ENCODE results near the gene RNF123.

RNF123 gene

DNA sequence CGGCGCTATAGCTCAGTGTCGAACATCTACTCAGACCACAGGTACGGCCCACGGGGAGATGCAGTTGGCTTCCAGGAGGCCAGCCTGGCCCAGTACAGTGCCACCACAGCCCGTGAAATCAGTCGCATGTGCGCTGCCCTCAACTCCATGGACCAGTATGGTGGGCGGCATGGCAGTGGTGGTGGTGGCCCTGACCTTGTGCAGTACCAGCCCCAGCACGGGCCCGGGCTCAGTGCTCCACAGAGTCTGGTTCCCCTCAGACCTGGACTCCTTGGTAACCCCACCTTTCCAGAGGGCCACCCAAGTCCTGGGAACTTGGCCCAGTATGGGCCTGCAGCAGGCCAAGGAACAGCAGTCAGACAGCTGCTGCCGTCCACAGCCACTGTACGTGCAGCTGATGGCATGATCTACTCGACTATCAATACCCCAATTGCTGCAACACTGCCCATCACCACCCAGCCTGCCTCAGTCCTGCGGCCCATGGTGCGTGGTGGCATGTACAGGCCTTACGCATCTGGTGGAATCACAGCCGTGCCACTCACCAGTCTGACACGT is 33.5 kb upstream of the RNF123 start:
- H3K4me2 ChIP-seq: peak overlapping the region; percentile 49 to 85 (median 75); a peak in 19 of 22 replicates
- no peak overlapping the region for H3K4me3 ChIP-seq
- peaks cover 22 to 86% (median 80%) of the 10 kb centered on the region in 10 experiments for H3K4me1 ChIP-seq
- no peak overlapping the region for H3K9ac ChIP-seq
- peaks cover 0 to 25% (median 0%) of the 10 kb centered on the region in 11 experiments; a peak in 5 of 22 replicates for H4K20me1 ChIP-seq
- no peaks in the 10 kb centered on the region for H3K36me3 ChIP-seq
- no peak for TF ChIP-seq Cebpa-rat (IDR thresholded peaks at IDR 0.05)
- peaks cover 0 to 15% (median 0%) of the 10 kb centered on the region in 11 experiments; a peak in 7 of 22 replicates for H3K9me3 ChIP-seq (replicated peaks in 1 of 11)
- peak overlapping the region in 6 of 11 experiments; percentile 36 to 80 (median 58); a peak in 8 of 22 replicates for H3K27ac ChIP-seq
- no peaks in the 10 kb centered on the region; a peak in 3 of 22 replicates for H3K27me3 ChIP-seq

- Histone ChIP-seq H3K9ac (no peak overlapping the region), H3K36me3 (no peaks in the 10 kb centered on the region), H4K20me1 (peaks cover 0 to 25% (median 0%) of the 10 kb centered on the region in 11 experiments; a peak in 5 of 22 replicates), H3K27me3 (no peaks in the 10 kb centered on the region; a peak in 3 of 22 replicates), H3K4me3 (no peak overlapping the region), H3K4me1 (peaks cover 22 to 88% (median 80%) of the 10 kb centered on the region in 10 experiments), H3K9me3 (replicated peaks in 1 of 11) (peaks cover 0 to 15% (median 0%) of the 10 kb centered on the region in 11 experiments; a peak in 7 of 22 replicates), H3K4me2 (peak overlapping the region; percentile 49 to 85 (median 75)), H3K27ac (peak overlapping the region in 1 of 11 experiments; percentile 80; a peak in 1 of 22 replicates)
- TF ChIP-seq Cebpa-rat (IDR thresholded peaks at IDR 0.05): no peak
These were observed 32.7 kb upstream of the RNF123 start for GRCh38 chr3:49656541-49657112.

DNA sequence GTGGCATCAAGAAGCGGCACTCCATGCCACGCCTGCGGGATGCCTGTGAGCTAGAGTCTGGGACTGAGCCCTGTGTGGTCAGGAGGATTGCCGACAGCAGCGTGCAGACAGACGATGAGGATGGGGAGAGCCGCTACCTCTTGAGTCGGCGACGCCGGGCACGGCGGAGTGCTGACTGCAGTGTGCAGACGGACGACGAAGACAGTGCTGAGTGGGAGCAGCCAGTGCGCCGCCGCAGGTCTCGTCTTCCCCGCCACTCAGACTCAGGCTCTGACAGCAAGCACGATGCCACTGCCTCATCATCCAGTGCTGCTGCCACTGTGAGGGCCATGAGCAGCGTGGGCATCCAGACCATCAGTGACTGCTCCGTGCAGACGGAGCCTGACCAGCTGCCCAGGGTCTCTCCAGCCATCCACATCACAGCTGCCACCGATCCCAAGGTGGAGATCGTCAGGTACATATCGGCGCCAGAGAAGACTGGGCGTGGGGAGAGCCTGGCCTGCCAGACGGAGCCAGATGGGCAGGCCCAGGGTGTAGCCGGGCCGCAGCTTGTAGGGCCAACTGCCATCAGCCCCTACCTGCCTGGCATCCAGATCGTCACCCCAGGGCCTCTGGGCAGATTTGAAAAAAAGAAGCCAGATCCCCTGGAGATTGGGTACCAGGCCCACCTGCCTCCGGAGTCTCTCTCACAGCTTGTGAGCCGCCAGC is 32.0 kb upstream of the RNF123 start:
- Histone ChIP-seq H3K9me3 (replicated peaks in 1 of 11) (peaks cover 0 to 15% (median 0%) of the 10 kb centered on the region in 11 experiments; a peak in 7 of 22 replicates), H3K9ac (0 out of 22 replicates have a peak overlapping the region, but pooled peaks of 2 of the 11 experiments have one; percentile 38 to 44), H3K27ac (no peak overlapping the region), H4K20me1 (peaks cover 0 to 25% (median 0%) of the 10 kb centered on the region in 11 experiments; a peak in 5 of 22 replicates), H3K4me3 (no peak overlapping the region), H3K4me2 (peak overlapping the region; percentile 49 to 85 (median 75)), H3K27me3 (no peaks in the 10 kb centered on the region; a peak in 3 of 22 replicates), H3K36me3 (no peaks in the 10 kb centered on the region), H3K4me1 (peaks cover 22 to 94% (median 84%) of the 10 kb centered on the region in 10 experiments)
- no peak for TF ChIP-seq Cebpa-rat (IDR thresholded peaks at IDR 0.05)

GRCh38 chr3:49658711-49659110 is 30.6 kb upstream of the RNF123 start:
- peak overlapping the region in 1 of 11 experiments; percentile 44; a peak in 1 of 22 replicates for H3K9ac ChIP-seq
- H3K9me3 ChIP-seq (replicated peaks in 1 of 11): peaks cover 0 to 15% (median 0%) of the 10 kb centered on the region in 11 experiments; a peak in 7 of 22 replicates

DNA sequence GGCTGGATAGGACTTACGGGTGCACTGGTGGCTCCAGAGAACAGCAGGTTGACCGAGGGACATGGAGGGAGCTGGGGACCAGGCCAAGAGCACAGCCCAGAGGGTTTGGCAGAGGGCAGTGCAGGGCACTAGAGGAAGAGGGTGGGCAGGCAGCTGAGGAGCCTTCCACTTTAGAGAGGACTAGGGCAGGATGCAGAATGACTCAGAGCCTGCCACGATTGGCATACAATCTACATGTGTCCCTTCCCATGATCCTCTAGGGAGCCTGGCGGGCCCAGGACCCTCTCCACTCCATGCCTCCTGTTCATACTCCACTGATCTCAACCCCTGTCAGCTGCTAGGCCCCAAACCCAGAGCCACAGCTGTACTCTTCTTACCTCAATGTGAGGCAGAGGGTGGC is 29.6 kb upstream of the RNF123 start:
- H3K4me3 ChIP-seq: no peak overlapping the region
- H3K9me3 ChIP-seq (replicated peaks in 1 of 11): peaks cover 0 to 15% (median 0%) of the 10 kb centered on the region in 11 experiments; a peak in 7 of 22 replicates
- no peaks in the 10 kb centered on the region for H3K36me3 ChIP-seq
- no peaks in the 10 kb centered on the region; a peak in 2 of 22 replicates for H3K27me3 ChIP-seq
- H3K9ac ChIP-seq: no peak overlapping the region
- H3K27ac ChIP-seq: peak overlapping the region in 3 of 11 experiments; percentile 18 to 67 (median 40); a peak in 5 of 22 replicates
- peaks cover 30 to 81% (median 69%) of the 10 kb centered on the region in 10 experiments for H3K4me1 ChIP-seq
- TF ChIP-seq Cebpa-rat (IDR thresholded peaks at IDR 0.05): no peak
- H3K4me2 ChIP-seq: peak overlapping the region in 10 of 11 experiments; percentile 8 to 85 (median 65); a peak in 19 of 22 replicates
- H4K20me1 ChIP-seq: peaks cover 0 to 15% (median 0%) of the 10 kb centered on the region in 11 experiments; a peak in 3 of 22 replicates

More at GRCh38 chr3:49658711-49659110, 30.6 kb upstream of the RNF123 start:
- no peak overlapping the region for H3K4me3 ChIP-seq
- no peaks in the 10 kb centered on the region; a peak in 3 of 22 replicates for H3K27me3 ChIP-seq
- H4K20me1 ChIP-seq: peaks cover 0 to 18% (median 0%) of the 10 kb centered on the region in 11 experiments; a peak in 3 of 22 replicates
- peak overlapping the region in 6 of 11 experiments; percentile 66 to 85 (median 82); a peak in 12 of 22 replicates for H3K4me2 ChIP-seq
- peaks cover 26 to 91% (median 79%) of the 10 kb centered on the region in 10 experiments for H3K4me1 ChIP-seq
- no peak overlapping the region for H3K27ac ChIP-seq
- no peaks in the 10 kb centered on the region for H3K36me3 ChIP-seq
- no peak for TF ChIP-seq Cebpa-rat (IDR thresholded peaks at IDR 0.05)

DNA sequence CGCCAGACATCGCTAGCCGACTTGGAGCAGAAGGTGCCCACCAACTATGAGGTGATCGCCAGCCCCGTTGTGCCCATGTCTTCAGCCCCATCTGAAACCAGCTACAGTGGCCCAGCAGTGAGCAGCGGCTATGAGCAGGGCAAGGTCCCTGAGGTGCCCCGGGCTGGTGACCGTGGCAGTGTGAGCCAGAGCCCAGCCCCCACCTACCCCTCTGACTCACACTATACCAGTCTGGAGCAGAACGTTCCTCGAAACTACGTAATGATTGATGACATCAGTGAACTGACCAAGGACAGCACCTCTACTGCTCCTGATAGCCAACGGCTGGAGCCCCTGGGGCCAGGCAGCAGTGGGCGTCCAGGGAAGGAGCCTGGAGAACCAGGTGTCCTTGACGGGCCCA is 28.1 kb upstream of the RNF123 start:
- TF ChIP-seq Cebpa-rat (IDR thresholded peaks at IDR 0.05): no peak
- Histone ChIP-seq H3K4me3 (no peak overlapping the region), H3K36me3 (no peaks in the 10 kb centered on the region), H3K4me1 (peaks cover 27 to 66% (median 56%) of the 10 kb centered on the region in 10 experiments), H3K4me2 (0 out of 22 replicates have a peak overlapping the region, but pooled peaks of 3 of the 11 experiments have one; percentile 5 to 38 (median 30)), H3K27ac (no peak overlapping the region), H3K9me3 (replicated peaks in 1 of 11) (peaks cover 0 to 2% (median 0%) of the 10 kb centered on the region in 11 experiments; a peak in 3 of 22 replicates), H4K20me1 (peaks cover 0 to 19% (median 0%) of the 10 kb centered on the region in 11 experiments; a peak in 4 of 22 replicates), H3K27me3 (no peaks in the 10 kb centered on the region; a peak in 2 of 22 replicates), H3K9ac (no peak overlapping the region)

DNA sequence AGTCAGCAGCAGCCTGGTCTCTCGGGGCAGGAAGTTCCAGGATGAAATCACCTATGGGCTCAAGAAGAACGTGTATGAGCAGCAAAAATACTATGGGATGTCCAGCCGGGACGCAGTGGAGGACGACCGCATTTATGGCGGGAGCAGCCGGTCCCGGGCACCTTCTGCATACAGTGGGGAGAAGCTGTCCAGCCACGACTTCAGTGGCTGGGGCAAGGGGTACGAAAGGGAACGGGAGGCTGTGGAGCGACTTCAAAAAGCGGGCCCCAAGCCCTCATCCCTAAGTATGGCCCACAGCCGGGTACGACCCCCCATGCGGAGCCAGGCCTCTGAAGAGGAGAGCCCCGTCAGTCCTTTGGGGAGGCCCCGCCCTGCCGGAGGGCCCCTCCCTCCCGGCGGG is 27.3 kb upstream of the RNF123 start:
- Histone ChIP-seq H4K20me1 (peaks cover 0 to 14% (median 0%) of the 10 kb centered on the region in 11 experiments; a peak in 4 of 22 replicates), H3K9ac (no peak overlapping the region), H3K4me1 (peaks cover 19 to 58% (median 48%) of the 10 kb centered on the region in 10 experiments), H3K27me3 (no peaks in the 10 kb centered on the region; a peak in 1 of 22 replicates), H3K4me3 (no peak overlapping the region), H3K4me2 (peak overlapping the region in 4 of 11 experiments; percentile 29 to 42 (median 34); a peak in 4 of 22 replicates), H3K9me3 (replicated peaks in 1 of 11) (no peaks in the 10 kb centered on the region), H3K27ac (no peak overlapping the region), H3K36me3 (no peaks in the 10 kb centered on the region)
- TF ChIP-seq Cebpa-rat (IDR thresholded peaks at IDR 0.05): no peak

GRCh38 chr3:49662720-49663413 is 26.5 kb upstream of the RNF123 start:
- Histone ChIP-seq H3K9me3 (replicated peaks in 1 of 11) (no peaks in the 10 kb centered on the region), H3K9ac (0 out of 22 replicates have a peak overlapping the region, but pooled peaks of 1 of the 11 experiments have one; percentile 18), H3K36me3 (no peaks in the 10 kb centered on the region), H4K20me1 (peaks cover 0 to 20% (median 0%) of the 10 kb centered on the region in 11 experiments; a peak in 3 of 22 replicates), H3K27me3 (no peaks in the 10 kb centered on the region), H3K4me2 (peak overlapping the region in 6 of 11 experiments; percentile 16 to 48 (median 32); a peak in 8 of 22 replicates), H3K27ac (no peak overlapping the region), H3K4me1 (peaks cover 14 to 50% (median 40%) of the 10 kb centered on the region in 10 experiments; a peak in 19 of 20 replicates), H3K4me3 (no peak overlapping the region)
- TF ChIP-seq Cebpa-rat (IDR thresholded peaks at IDR 0.05): no peak

All from BLaER1 treated with 17β-estradiol and CSF1 and Interleukin-3, amounts not matched to agents 10 nM and 100 nM (cell line).